HG03025 (cell line): ENCODE results near the gene PRM1.

Source experiments
- ATAC-seq: cut with Tn5 transposase; IDR thresholded peaks from one replicate; pipeline ENCODE4 v1.9.1; 2021; ENCODE audit warnings: mild to moderate bottlenecking, moderate library complexity; ENCODE audit not compliant: unreplicated experiment, low FRiP score

PRM1 gene

DNA sequence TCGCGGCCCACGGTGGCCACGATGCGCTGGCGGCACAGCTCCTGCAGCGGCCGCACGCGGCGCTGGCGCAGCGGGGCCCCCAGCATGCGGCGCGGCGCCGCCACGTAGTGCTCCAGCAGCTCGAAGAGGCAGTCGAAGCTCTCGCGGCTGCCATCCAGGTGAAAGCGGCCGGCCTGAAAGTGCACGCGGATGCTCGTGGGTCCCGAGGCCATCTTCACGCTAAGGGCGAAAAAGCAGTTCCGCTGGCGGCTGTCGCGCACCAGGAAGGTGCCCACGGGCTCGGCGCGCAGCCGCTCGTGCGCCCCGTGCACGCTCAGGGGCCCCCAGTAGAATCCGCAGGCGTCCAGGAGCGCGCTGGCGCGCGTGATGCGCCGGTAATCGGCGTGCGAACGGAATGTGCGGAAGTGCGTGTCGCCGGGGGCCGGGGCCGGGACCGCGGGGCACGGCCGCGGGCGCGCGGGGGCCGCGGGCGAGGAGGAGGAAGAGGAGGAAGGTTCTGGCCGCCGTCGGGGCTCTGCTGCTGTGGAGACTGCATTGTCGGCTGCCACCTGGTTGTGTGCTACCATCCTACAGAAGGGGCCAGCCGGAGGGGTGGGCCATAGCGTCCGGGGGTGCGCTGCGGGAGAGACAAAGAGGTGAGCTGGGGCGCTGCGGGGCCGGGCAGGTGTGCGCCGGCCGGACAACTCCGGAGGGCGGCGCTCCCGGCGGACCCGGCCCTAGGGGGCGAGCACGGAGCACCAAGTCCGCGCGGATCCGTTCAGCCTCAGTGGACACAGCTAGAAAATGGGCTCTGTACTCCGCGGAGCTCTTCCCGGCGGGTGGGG lies 26.0 kb downstream of the PRM1 start:
- peak; percentile 3 for ATAC-seq

DNA sequence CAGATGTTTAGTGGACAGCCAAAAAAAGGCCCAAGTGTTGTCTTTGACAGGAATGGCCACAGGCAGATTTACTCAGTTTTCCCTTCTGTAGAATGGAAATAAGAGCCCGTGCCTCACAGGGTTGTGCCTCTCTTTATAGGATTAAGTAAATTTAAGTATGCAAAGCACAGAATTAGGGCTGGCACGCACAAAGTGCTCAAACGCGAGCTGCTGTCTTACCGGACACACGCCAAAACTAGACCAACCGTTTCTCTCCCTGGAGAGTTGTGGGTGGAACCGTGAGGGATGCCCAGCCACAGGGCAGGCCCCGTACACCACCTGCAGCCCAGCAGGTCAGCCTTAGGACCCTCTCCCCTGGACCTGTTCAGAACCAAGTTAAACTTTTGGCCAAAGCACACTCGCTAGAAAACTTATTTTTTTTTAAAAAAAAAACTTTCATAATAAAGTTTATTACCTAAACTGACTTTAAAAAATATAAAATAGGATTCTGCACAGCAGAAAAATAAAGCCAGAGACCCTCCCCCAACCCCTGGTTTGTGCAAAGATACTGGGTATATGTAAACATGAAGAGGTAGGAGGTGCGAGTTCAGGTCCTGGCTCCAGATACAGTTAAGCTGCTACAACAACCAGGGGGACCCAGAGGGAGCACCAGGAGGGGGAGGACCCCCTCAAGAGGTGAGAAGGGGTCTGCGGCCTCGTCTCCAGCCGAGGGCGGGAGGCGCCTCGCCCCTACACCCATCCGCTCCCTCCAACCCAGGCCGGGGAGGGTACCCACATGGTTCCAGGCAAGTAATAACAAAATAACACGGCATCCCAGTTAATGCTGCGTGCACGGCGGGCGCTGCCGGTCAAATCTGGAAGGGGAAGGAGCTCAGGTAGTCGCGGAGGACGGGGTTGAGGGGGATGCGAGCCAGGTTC lies 26.9 kb downstream of the PRM1 start:
- ATAC-seq = no peak

DNA sequence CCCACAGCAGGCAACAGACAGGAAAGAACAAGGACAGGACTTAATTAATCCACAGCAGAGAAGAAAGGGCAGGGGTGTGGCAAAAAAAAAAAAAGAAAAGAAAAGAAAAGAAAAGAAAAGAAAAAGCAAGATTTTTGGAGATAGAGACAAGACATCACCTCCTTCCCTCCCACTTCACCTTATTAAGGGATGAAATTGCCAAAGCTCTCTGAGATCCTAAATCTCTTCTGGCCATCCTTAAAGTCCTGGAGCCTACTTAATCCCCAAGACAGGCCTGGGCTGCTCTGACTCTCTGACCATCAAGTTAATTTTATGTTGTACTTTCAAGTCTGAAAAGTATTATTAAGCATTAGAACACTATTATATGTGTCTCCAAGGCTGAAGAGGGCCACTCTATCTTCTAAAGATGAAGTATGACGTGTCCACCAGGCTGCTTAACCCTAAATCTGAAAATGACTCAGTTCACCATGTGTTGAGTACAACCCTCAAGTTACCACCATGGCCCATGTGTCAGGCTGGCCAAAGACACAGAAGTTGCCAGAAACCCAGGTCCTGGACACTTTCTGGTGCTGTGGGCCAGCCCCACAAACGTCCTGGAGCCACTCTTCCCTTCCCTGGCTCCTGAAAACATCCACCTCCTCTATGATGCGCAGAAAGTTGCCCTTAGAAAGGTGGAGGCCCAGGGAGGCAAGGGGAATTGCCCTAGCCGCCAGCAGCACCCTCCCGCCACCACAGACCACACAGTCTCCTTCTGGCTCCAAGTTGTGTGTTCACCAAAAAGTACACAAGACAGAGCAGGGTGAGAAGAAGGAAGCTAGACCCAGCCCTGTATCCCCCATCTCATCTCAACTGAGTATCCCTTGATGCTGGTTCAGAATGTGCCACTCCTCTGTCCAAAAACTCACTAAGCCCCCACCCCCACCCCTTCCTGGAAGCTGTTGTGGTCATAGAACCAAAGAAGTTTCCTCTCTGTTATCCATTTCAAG lies 27.8 kb downstream of the PRM1 start:
- ATAC-seq = no peak

DNA sequence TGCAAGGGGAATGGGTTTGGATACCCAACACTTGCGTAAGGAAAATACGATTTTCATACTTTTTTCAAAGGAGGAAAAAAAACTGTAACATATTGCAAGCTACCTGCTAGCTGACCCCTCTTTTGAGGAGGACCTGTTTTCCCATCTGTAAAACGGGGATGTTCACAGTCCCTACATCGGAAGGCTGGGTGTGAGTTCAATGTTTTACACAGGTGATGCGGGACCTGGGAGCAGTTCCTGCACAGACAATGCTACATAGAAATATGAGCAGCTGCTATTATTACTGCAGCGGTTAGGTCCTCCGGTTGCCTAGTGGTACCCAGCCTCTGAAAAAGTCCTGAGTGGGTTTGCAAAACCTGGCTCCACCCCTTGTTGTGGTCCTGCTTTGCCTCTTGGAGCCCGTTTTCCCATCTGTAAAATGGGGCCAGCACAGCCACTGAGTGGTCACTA lies 28.6 kb downstream of the PRM1 start:
- no peak for ATAC-seq

DNA sequence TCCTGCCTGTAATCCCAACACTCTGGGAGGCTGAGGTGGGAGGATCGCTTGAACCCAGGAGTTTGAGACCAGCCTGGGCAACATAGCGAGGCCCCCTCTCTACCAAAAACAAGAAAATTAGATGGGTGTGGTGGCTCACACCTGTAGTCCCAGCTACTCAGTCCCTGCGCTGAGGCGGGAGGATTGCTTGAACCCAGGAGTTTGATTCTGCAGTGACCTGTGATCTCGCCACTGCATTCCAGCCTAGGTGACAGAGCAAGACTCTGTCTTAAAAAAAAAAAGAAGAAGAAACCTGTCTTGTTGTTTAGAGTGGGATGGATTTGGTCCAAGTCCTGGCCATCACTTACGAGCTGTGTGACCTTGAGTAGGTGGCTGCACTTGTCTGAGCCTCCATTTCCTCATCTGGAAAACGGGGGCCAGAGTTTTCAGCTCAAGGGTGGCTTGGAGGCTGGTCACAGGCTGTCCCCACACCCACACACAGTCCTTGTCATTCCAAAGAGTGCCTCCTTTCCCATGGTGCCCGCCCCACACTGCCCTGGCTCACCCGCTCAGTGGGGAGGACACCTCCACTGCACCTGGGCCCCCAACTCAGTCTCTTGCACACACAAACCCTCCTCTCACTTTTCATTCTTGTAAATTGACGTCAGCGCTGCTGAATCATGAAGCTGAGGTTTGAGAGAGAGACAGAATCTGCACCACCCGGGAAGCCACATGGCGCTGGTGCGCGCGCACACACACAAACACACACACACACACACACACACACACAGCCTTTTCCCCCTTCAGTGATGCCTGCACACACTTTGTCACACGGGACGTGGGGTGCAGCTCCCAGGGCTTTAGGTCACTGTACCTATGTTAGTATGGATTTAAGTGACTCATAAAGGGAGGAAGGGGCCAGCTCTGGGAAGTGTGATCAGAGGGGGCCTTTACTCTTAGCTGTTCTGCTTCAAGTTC lies 29.3 kb downstream of the PRM1 start:
- no peak for ATAC-seq

DNA sequence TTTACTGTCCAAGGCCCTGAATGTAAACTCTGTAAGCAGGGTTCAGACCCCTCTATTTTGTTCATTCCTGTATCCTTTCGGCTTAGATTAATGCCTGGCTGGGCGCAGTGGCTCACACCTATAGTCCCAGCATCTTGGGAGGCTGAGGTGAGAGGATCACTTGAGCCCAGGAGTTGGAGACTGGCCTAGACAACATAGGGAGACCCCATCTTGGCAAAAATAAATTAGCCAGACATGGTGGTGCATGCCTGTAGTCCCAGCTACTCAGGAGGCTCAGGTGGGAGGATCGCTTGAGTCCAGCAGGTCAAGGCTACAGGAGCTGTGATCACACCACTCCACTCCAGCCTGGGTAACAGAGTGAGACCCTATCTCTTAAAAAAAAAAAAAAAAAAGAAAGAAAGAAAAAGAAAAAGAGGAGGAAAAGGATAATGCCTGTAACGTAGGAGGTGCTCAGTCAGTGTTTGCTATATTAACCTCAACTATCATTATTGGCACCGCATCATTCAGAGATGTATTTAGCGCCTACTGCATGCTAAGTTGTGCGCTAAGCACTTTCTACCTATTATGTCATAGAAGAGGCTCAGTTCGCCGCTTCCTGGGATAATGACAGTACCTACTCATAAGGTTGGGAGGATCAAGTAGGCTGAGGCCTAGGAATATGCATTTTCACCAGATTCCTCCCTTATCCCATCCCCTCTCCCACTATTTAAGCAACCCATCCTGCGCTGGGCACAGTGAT lies 30.2 kb downstream of the PRM1 start:
- ATAC-seq = no peak

DNA sequence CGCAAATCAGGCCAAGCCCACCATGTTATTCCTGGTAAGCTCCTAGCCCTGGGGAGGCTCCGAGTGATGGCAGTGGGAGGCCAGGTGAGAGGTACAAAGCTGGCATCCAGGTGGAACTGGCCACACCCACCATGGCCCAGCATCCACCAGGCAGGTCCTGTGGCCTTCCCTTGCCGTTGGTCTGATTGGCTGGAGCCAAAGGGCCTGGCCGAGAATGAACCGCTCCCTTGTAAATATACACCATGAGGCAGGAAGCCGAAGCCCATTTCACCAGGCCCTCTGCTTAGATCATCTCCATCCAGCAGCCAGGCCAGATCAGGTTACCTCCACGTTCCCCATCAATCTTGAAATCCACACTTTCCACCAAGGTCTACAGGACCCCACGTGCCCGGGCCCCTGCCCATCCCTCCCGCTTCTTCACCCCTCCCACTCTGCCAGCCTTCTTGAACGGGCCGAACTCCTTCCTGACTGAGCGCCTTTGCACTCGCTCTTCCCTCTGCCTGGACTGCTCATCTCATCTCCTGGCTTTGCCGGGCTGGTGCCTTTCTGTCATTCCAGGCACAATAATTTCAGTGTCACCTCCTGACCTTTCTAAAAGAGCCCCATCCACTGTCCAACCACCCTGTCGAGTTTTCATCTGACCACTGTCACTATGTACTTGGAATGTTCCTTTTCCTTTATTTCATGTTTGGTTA lies 30.9 kb downstream of the PRM1 start:
- ATAC-seq = no peak

DNA sequence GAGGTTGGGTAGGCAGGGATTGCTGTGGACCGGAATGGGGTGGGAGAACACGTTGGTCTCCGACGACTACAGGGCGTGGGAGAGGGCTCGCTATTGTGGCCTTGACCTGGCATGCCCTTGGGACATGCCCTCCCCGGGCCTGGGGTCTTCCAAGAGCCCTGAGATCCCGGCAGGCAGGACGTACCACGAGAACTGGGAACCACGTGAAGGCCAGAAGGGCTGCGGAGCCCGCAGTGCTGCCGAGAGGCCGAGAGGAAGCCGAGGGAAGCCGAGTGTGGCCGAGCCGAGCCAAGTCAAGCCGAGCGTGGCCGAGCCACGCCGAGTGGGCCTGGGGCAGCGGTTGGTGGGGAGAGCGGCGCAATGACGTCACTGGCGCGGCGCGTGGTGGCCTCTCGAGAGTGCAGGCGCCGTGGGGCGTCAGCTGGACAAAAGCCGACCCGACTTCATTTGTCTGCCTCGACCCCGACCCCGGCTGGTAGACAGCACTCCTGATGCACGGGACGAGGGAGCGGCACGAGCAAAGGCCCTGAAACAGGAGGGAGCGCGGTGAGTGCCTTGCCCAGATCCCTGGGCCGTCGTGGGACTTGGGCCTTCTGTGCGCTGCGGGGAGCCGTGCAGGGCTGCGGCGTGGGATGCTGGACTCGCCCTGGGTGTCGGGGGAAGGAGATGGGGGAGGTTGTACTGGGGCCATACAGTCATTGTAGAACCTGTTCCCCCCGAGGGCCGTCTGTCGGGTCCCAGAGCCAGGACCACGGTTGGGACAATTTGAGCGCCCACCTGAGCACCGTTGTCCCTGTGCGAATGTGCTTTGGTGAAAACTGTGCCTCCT lies 31.7 kb downstream of the PRM1 start:
- no peak for ATAC-seq

DNA sequence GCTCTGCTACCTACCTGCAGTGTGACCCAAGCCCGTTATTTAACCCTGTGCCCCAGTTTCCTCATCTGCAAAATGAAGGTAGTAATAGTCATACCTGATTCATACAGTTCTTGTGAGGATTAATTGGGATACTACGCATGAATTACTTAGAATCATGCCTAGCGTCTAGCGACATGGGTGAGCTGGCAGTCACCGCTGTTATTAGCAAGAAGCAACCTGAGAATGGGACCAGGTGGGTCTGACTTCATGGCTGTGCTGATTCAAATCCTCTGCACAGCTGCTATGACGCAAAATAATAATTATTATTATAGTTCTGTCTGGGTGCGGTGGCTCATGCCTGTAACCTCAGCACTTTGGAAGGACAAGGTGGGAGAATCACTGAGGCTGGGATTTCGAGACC lies 33.0 kb downstream of the PRM1 start:
- no peak for ATAC-seq

DNA sequence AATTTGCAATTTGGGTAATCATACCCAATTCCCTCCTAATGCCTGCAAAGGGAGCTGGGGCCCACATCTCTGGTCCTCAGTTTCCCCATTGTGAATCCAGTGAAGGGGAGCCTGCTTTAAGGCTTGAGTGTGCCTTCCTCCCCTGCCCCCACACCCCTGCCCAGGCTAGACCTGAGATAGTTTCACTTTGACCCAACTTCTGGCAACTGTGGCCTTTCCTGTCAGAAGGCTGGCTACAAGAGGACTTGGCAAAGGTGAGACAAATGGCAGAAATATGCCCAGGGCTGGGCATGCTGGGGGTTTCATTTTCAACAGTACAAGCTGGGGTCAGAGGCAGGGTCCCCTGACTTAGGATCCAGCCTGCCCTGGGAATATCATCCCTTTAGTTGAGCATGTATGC lies 35.1 kb downstream of the PRM1 start:
- no peak for ATAC-seq

DNA sequence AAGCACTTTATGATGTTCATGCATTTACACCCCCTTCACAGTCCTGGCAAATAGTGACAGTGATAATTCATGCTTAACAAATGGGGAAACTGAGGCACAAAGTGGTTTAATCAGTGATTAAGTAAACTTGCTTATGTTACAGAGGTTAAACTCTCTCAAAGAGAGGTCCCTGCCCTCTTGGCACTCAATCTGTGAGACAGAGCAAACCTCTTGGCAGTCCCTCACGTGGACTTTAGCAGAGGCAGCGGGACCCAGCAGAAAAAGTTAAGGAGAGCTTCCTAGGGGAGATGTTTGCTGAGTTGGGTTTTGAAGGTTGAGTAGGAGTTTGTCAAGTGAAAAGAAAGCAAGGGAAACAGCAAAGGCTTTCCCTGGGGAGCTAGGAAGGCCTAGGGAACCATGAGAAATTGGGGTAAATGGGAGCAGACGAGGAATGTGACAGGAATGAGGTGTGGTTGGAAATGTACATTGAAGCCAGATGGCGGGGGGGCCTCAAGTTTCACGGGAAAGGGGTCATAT lies 35.9 kb downstream of the PRM1 start:
- ATAC-seq = no peak

DNA sequence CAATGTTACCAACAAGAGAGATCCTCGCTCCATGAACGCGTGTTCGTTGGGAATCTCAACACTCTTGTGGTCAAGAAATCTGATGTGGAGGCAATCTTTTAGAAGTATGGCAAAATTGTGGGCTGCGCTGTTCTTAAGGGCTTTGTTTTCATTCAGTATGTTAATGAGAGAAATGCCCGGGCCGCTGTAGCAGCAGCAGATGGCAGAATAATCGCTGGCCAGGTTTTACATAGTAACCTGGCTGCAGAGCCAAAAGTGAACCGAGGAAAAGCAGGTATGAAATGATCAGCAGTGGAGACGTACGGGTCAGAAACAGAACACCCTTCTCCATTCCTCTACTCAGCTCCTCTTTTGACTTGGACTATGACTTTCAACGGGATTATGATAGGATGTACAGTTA lies 38.5 kb downstream of the PRM1 start:
- no peak for ATAC-seq

DNA sequence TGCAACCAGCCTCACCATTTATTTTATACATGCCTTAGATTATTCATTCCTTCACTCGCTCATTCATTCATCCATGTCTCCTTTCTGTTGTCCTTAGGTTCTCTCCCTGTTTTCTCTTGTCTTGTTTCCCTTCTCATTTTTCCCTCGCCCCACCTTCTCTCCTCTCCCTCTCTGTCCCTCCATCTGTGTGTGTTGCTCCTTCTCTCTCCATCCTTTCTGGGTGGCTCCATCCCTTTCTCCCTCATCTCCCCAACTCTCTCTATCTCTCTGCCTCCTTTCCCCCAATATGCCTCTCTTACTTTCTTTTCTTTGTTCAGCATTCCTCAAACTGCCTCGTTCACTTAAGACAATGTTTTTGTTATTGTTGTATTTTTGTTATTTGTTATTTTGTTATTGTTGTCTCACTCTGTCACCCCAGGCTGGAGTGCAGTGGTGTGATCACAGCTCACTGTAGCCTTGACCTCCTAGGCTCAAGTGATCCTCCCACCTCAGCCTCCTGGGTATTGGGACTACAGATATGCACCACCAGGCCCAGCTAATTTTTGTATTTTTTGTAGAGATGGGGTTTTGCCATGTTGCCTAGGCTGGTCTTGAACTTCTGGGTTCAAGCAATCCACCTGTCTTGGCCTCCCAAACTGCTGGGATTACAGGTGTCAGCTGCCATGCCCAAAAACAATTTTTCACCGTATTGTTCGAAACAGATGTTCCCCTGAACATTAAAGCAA lies 39.5 kb downstream of the PRM1 start:
- no peak for ATAC-seq

DNA sequence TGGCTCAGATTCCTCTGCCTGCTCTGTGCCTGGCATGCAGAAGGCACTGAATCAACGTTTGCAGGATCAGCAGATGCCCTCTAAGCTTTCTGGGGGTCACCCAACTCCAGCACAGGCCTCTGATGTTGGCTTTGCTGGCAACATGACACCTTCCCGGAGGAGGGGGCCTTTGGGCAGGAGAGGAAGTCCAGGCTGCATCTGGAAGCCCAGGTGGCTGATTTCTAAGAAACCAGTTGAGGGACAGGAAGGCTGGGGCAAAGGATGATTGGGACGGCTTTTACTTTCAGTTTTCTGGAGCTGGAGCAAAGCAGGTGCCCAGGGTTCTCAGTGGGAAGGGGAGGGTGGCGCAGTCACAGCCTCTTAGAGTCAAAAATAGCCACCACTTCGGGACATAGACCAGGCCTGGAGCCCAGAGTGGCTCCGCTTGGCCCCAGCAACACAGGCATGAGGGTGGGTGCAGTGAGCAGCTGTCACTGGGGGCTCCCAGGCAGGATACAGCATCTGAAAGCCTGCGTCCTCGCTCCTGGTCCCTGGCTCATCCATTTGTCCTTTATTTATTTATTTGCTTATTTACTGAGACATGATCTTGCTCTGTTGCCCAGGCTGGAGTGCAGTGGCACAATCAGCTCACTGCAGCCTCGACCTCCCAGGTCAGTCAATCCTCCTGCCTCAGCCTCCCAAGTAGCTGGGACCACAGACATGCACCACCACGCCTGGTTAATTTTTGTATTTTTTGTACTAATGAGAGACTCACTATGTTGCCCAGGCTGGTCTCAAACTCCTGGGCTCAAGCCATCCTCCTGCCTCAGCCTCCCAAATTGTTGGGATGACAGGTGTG lies 40.3 kb downstream of the PRM1 start:
- ATAC-seq = no peak
